Cardiac septum (tissue), 1 donor: ENCODE measurements around the gene C13orf46. TPM values are rescaled to one million over a fixed set of nuclear protein-coding genes. Genes with fewer than 3 reads are reported as not detected.

ENCODE experiments used
- DNase-seq: peaks from one replicate; pipeline ENCODE4 v3.0.0-alpha.2; 2020; ENCODE audit warnings: low spot score
- intact Hi-C: fragments of 100-400 bp; cut with DNase I; formaldehyde crosslinking; loops from one replicate; pipeline ENCODE4 v1.14.0; 2022
- total RNA-seq: library from RNA; stranded (reverse); fragmentation: NEBNext Ultra II Directional; extraction: Animal tissue kit (Norgen Biotek cat#: 25700); gene quantifications from one replicate; pipeline ENCODE4 v1.2.1, GENCODE V29; 2021
- donor health status: DM: no; HTN: no; CAD: no.

Gene C13orf46
- total RNA-seq, 1 donor from 2014 or later = 0.40 TPM

- intact Hi-C loops = no loop called here
Measured at GRCh38 chr13:113962386-113962785, 11.5 kb downstream of the C13orf46 start.

GRCh38 chr13:113960276-113960948 lies 13.5 kb downstream of the C13orf46 start:
- DNase-seq = no peak
- intact Hi-C loops = no loop called here

More at GRCh38 chr13:113962386-113962785, 11.5 kb downstream of the C13orf46 start:
- no peak for DNase-seq

- intact Hi-C loops = no loop called here
- DNase-seq = no peak
Measured at GRCh38 chr13:113959198-113959597, 14.7 kb downstream of the C13orf46 start.

DNA sequence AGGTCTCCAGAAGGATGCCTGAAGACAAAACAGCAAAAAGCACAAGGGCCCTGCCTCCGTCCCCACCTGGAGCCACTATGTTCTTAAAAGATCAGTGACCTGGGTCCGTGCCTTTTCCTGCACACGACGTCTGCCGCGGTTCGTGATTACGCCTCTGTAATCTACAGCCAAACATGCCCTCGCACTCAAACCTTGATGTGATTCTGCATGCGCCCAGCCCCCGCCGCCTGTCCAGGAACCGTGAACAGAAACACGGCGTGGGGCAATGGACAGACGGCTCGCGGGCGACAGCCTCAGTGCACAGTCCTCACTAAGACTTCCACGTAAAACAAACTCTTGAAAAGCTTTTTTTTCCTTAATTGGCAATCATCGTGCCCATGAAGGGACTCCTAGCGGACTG lies 15.5 kb downstream of the C13orf46 start:
- intact Hi-C loops = no loop called here
- DNase-seq = no peak

GRCh38 chr13:113956571-113956970 lies 17.3 kb downstream of the C13orf46 start:
- intact Hi-C loops = no loop called here
- no peak for DNase-seq

DNA sequence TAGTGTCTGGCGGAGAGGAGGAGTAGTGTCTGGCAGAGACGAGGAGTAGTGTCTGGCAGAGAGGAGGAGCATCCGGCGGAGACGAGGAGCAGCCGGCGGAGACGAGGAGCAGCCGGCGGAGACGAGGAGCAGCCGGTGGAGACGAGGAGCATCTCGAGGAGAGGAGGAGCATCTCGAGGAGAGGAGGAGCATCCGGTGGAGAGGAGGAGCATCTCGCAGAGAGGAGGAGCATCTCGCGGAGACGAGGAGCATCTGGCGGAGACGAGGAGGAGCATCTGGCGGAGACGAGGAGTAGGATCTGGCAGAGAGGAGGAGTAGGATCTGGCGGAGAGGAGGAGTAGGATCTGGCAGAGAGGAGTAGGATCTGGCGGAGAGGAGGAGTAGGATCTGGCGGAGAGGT lies 18.2 kb downstream of the C13orf46 start:
- DNase-seq = no peak
- intact Hi-C loops = no loop called here

- intact Hi-C loops = no loop called here
- DNase-seq = no peak
Measured at GRCh38 chr13:113955235-113955634, 18.6 kb downstream of the C13orf46 start.

- intact Hi-C loops = no loop called here
- DNase-seq = no peak
Measured at GRCh38 chr13:113954046-113954835, 19.6 kb downstream of the C13orf46 start.

DNA sequence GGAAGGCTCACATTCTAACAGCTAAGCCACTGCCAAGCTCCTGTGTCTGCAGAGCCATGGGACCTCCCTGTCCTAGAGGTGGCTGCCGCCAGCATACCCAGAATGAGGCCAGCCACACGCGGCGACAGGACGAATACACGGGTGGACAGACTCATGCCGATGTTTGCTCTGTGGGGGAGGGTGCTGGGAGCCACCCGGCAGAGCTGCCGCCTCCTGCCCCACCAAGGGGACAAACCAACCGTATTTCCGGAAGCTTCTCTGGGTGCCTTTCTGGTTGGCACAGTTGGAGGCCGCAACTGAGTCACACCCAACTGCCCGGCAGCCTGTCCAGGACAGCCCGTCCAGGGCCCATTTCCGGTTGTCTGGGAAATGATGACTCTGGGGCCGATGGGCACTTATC lies 20.3 kb downstream of the C13orf46 start:
- intact Hi-C loops = no loop called here
- no peak for DNase-seq

DNA sequence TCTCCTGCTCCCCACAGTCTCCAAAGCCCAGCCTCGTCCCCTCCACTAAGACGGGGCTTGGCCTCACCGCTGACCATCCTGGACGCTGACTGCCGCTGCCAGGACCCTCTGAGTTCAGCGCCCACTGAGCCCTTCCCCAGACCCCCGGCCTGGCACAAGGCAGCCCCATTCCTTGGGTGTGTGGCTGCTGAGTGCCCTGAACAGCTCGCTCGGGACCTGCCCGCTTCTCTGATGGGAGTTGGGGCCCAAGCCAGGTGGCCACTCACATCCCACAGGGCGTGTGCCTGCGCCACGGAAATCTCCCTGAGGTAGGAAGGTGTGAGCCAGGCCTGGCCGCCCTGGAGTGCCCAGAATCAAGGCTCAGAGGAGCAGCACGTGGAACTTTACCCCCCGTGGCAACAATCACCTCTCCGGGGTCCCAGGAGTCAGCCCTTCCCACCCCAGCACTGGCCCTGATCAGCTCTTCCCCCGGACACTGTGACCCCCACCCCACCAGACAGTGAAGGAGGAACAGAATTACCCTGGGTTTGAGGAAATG lies 20.8 kb downstream of the C13orf46 start:
- DNase-seq = no peak

GRCh38 chr13:113952151-113952982 lies 21.5 kb downstream of the C13orf46 start:
- intact Hi-C loops = no loop called here
- no peak for DNase-seq

More for the DNA sequence above, 20.8 kb downstream of the C13orf46 start:
- intact Hi-C loops = no loop called here

DNA sequence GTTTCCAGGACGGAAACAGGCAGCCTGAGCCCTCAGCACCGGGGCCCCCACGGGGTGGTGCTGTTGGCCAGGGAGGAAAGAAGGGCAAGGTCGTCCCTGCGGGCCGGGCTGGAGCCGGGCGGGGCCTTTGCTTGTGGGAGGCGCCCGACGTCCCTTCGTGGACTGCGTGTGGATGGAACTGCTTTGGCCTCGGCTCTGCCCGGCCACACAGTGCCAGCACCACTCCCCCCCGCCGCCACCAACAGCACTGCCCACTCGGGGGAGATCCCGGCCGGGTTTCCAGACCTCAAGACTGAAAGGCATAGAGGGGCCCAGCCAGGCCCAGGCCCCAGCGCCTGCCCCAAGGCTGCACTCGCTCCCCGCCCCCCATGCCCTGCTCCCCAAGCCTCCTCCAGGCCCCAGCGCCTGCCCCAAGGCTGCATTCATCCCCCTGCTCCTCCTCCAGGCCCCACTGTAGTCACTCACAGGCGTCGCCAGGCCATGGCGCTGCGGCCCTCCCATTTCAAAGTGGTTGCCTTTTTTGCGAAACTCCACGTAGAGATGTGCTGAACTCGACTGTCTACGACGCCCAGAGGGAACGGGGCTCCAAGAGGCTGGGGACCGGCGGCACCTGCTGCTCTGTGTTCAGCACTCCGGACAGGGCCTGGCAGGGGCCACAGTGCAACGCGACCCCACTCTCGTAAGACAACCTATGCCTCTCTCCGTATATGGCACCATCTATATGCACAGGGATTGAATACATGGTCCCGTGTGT lies 22.5 kb downstream of the C13orf46 start:
- intact Hi-C loops = loop anchor here (1.0 kb wide), 1 partner anchor 275 kb away; no protein-coding TSS in a partner anchor
- peak; percentile 92 for DNase-seq

DNA sequence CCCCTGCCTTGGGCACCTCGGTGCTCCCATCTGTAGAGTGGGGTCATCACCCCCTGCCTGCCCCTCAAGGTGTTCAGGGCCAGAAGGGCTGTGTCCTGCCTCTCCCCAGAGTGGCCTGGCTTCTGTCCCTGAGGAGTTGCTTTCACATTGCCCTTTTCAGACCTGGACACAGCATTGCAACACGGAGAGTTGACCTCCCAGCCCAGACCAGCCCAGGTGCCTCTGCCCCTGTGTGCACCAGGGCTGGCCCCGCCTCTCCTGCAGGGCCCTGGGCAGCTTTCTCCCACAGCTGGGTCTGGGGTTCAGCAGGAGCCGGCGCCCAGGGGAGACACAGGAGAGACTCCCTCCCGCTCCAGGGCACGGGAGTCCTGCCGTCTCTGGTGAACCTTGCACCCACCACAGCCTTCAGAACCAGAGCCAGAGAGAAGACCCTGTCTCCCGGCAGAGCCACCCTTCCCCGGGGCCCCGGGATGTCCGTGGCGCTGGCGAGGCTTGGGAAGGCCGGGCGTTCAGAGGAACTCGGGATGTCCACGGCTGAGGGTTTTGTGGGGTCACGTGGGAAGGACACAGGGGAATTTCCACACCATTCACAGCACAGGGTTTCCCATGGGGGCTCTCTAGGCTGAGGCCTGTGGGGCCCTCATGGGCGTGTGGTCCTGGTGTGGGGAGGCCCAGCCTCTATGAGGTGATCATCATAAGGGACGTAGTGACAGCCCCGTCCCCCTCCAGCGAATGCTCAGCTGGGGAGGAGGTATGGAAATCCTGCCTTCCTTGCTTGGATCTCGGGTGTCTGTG lies 23.2 kb downstream of the C13orf46 start:
- intact Hi-C loops = loop anchor here (1.0 kb wide), 1 partner anchor 276 kb away; no protein-coding TSS in a partner anchor
- no peak for DNase-seq

- intact Hi-C loops = loop anchor here (5.0 kb wide), 1 partner anchor 132 kb away; no protein-coding TSS in a partner anchor
- DNase-seq = no peak
Measured at GRCh38 chr13:113949546-113949945, 24.3 kb downstream of the C13orf46 start.

GRCh38 chr13:113948034-113948742 lies 25.7 kb downstream of the C13orf46 start:
- intact Hi-C loops = loop anchor here (5.0 kb wide), 1 partner anchor 131 kb away; no protein-coding TSS in a partner anchor
- no peak for DNase-seq

- intact Hi-C loops = loop anchor here (5.0 kb wide), 1 partner anchor 130 kb away; no protein-coding TSS in a partner anchor
Measured at GRCh38 chr13:113947311-113948033, 26.4 kb downstream of the C13orf46 start.

More at GRCh38 chr13:113947311-113948033, 26.4 kb downstream of the C13orf46 start:
- no peak for DNase-seq
